ENCODE data around the gene WDR19.
"Not testable (repeated sequence)": the region's sequence is repeated elsewhere in the genome, so short reads cannot be mapped to it uniquely, and the experiment has no call there.

The WDR19 gene

GRCh38 chr4:39233114-39233513 is 50.8 kb downstream of the WDR19 start:
- no peak for DNase-seq (ENCODE audit: low read depth in 2 of 2)

GRCh38 chr4:39233783-39234182 is 51.5 kb downstream of the WDR19 start:
- no peak for DNase-seq (ENCODE audit: low read depth in 2 of 2)

- no peak for DNase-seq (ENCODE audit: low read depth in 2 of 2)
These were observed 52.7 kb downstream of the WDR19 start for GRCh38 chr4:39235021-39235420.

GRCh38 chr4:39235696-39236095 is 53.4 kb downstream of the WDR19 start:
- no peak for DNase-seq (ENCODE audit: low read depth in 2 of 2)

- DNase-seq (ENCODE audit: low read depth in 2 of 2), result no peak
These were observed 54.9 kb downstream of the WDR19 start for GRCh38 chr4:39237179-39237578.

GRCh38 chr4:39243462-39243861 is 61.1 kb downstream of the WDR19 start:
- no peak for DNase-seq (ENCODE audit: low read depth in 2 of 2)

GRCh38 chr4:39255266-39255665 is 72.9 kb downstream of the WDR19 start:
- DNase-seq (ENCODE audit: low read depth in 2 of 2), result peak; percentile 15 to 17

- no peak for DNase-seq (ENCODE audit: low read depth in 2 of 2)
These were observed 73.5 kb downstream of the WDR19 start for GRCh38 chr4:39255871-39256270.

- no peak for DNase-seq (ENCODE audit: low read depth in 2 of 2)
These were observed 74.1 kb downstream of the WDR19 start for GRCh38 chr4:39256436-39256835.

- DNase-seq (ENCODE audit: low read depth in 2 of 2), result no peak
These were observed 77.4 kb downstream of the WDR19 start for GRCh38 chr4:39259571-39260330.

GRCh38 chr4:39263895-39264294 is 81.6 kb downstream of the WDR19 start:
- DNase-seq (ENCODE audit: low read depth in 2 of 2), result no peak

GRCh38 chr4:39274503-39274902 is 92.2 kb downstream of the WDR19 start:
- no peak for DNase-seq (ENCODE audit: low read depth in 2 of 2)

GRCh38 chr4:39277661-39278060 is 95.3 kb downstream of the WDR19 start:
- not testable (repeated sequence) for DNase-seq (ENCODE audit: low read depth in 2 of 2)

GRCh38 chr4:39278476-39278875 is 96.1 kb downstream of the WDR19 start:
- DNase-seq (ENCODE audit: low read depth in 2 of 2), result no peak

- DNase-seq (ENCODE audit: low read depth in 2 of 2), result no peak
These were observed 97.1 kb downstream of the WDR19 start for GRCh38 chr4:39279416-39279815.

- no peak for DNase-seq (ENCODE audit: low read depth in 2 of 2)
These were observed 98.4 kb downstream of the WDR19 start for GRCh38 chr4:39280770-39281169.

GRCh38 chr4:39285111-39285795 is 102.9 kb downstream of the WDR19 start:
- no peak for DNase-seq (ENCODE audit: low read depth in 2 of 2)

- no peak for DNase-seq (ENCODE audit: low read depth in 2 of 2)
These were observed 103.5 kb downstream of the WDR19 start for GRCh38 chr4:39285853-39286252.

GRCh38 chr4:39286263-39286662 is 103.9 kb downstream of the WDR19 start:
- DNase-seq (ENCODE audit: low read depth in 2 of 2), result no peak

- DNase-seq (ENCODE audit: low read depth in 2 of 2), result no peak
These were observed 104.9 kb downstream of the WDR19 start for GRCh38 chr4:39287223-39287622.

GRCh38 chr4:39291686-39292085 is 109.4 kb downstream of the WDR19 start:
- no peak for DNase-seq (ENCODE audit: low read depth in 2 of 2)

GRCh38 chr4:39292433-39292832 is 110.1 kb downstream of the WDR19 start:
- not testable (repeated sequence) for DNase-seq (ENCODE audit: low read depth in 2 of 2)

- DNase-seq (ENCODE audit: low read depth in 2 of 2), result no peak
These were observed 113.5 kb downstream of the WDR19 start for GRCh38 chr4:39295784-39296183.
